Adrenal gland (tissue), 5 donors: Measurements from ENCODE around the gene GZMH.

Experiments
- CTCF ChIP-seq, 6 experiments: fragments of 450-650 bp in 4 of 6; fragments of 200-600 bp in 2 of 6; sonication (generic) in 1 of 6; IDR thresholded peaks; 1 replicate in 5 of 6; 2 replicates in 1 of 6; pipeline versions ENCODE4 v1.5.1 to v1.8.0; 2016 to 2021; ENCODE audit warnings: antibody characterized with exemption in 6 of 6, mild to moderate bottlenecking in 2 of 6, moderate library complexity in 1 of 6
- POLR2A ChIP-seq, 2 donors: fragments of 450-650 bp; IDR thresholded peaks; one replicate each; pipeline ENCODE4 v1.6.1; 2017; ENCODE audit warnings: antibody characterized with exemption in 2 of 2, mild to moderate bottlenecking in 2 of 2, moderate library complexity in 1 of 2
- donor health status: DM: no; HTN: no; CAD: no.

- TF ChIP-seq CTCF (IDR thresholded peaks at IDR 0.05) (no peak), POLR2A (IDR thresholded peaks at IDR 0.05) (no peak)
These were observed 22.4 kb upstream of the GZMH start for GRCh38 chr14:24631749-24632335.
